ENCODE data around the gene FBXW7. TPM values are rescaled to one million over a fixed set of nuclear protein-coding genes. Genes with fewer than 3 reads are reported as not detected.

The FBXW7 gene
- total RNA-seq, 3 donors from 2014 or later (not counting 1 experiment from before 2014, with no cell fraction given) = 172 to 202 (median 175) TPM

DNA sequence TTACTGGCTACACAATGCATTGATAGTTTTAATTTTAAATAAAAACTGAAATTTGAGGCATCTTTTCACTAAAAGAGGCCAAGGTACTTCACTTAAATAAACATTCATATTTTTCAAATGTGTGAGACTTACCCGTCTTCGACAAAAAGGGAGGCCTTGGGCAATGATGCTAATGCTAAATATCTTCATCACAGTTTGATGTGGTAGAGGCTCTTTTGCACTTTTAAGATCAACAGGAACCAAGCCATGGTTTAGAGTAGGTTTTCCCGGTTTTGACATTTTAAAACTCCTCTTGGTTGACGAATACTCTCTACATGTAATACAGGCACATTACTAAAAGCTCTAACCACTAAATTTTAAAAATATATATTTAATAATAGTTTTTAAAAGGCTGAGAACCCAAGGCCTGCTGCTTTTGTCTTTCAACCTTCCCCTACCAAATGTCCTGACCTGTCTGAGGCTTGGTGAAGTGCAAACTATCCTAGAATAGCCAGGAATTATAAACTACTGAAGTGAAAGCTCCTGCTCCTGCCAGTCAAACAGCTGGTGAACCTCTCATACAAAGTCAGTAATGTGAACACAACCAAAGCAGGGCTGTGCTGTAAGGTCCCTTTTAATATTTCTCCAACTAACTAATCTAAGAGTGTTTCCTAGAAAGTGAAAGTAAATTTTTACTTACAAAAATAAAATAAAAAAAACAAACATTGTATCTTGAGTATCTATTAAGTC is 153.7 kb downstream of the FBXW7 start:
- TF ChIP-seq, protein P1, sequence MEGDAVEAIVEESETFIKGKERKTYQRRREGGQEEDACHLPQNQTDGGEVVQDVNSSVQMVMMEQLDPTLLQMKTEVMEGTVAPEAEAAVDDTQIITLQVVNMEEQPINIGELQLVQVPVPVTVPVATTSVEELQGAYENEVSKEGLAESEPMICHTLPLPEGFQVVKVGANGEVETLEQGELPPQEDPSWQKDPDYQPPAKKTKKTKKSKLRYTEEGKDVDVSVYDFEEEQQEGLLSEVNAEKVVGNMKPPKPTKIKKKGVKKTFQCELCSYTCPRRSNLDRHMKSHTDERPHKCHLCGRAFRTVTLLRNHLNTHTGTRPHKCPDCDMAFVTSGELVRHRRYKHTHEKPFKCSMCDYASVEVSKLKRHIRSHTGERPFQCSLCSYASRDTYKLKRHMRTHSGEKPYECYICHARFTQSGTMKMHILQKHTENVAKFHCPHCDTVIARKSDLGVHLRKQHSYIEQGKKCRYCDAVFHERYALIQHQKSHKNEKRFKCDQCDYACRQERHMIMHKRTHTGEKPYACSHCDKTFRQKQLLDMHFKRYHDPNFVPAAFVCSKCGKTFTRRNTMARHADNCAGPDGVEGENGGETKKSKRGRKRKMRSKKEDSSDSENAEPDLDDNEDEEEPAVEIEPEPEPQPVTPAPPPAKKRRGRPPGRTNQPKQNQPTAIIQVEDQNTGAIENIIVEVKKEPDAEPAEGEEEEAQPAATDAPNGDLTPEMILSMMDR (IDR thresholded peaks at IDR 0.05) = no peak
- no peaks in the 10 kb centered on the region for H3K36me3 ChIP-seq (ENCODE audit: control insufficient read depth, insufficient read depth, low read length)
- no peaks in the 10 kb centered on the region for H3K4me1 ChIP-seq (ENCODE audit: control insufficient read depth, insufficient read depth, low read length)
- H3K27me3 Mint-ChIP-seq (ENCODE audit: low read depth in 2 of 2) = no peaks in the 10 kb centered on the region
- H3K4me3 ChIP-seq (ENCODE audit: low read length) = no peak overlapping the region
- intact Hi-C loops (cut with micrococcal nuclease) = no loop called here
- H3K27ac ChIP-seq (ENCODE audit: low read length) = peak overlapping the region; percentile 34
- 0% methylated on average over 2 of the region's 4 CpGs for WGBS (ENCODE audit: insufficient coverage)
- ATAC-seq = peak; percentile 29 to 57 (median 50)
- no peaks in the 10 kb centered on the region for H3K9me3 Mint-ChIP-seq
- H3K27me3 ChIP-seq (ENCODE audit: control insufficient read depth, insufficient read depth, low read length) = no peaks in the 10 kb centered on the region
- peak overlapping the region; percentile 70 for H3K4me3 Mint-ChIP-seq
- no peaks in the 10 kb centered on the region for H3K36me3 Mint-ChIP-seq
- H3K9me3 ChIP-seq (ENCODE audit: control insufficient read depth, insufficient read depth, low read length) = no peaks in the 10 kb centered on the region
- H3K4me1 Mint-ChIP-seq = peaks cover 20 to 31% of the 10 kb centered on the region in 2 donors
- H3K27ac Mint-ChIP-seq = peak overlapping the region; percentile 74 to 87
- peak in 1 of 2 donors; percentile 41 for DNase-seq

DNA sequence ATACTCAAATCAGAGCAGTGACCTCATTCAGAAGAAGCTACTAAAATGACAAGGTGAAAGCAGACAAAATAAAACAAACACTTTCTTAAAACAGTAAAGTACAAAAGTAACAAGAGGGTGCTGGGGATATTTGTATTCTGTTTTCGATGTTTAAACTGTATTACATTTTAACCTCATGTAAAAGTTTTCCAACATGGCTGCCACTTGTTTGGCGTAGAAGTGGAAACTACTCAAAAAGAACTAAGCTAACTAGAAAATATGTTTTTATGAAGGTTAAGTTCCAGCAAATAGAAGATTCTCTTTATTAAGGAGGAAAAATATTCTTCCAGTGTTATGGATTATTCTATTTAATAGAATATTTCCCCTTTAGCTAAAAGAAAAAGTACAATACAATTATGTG is 155.0 kb downstream of the FBXW7 start:
- Mint-ChIP-seq H3K36me3 (no peaks in the 10 kb centered on the region), H3K4me3 (no peak overlapping the region), H3K27me3 (ENCODE audit: low read depth in 2 of 2) (no peaks in the 10 kb centered on the region), H3K9me3 (no peaks in the 10 kb centered on the region), H3K4me1 (peaks cover 16 to 26% of the 10 kb centered on the region in 2 donors), H3K27ac (no peak overlapping the region)
- Histone ChIP-seq H3K4me3 (ENCODE audit: low read length) (no peak overlapping the region), H3K4me1 (ENCODE audit: control insufficient read depth, insufficient read depth, low read length) (no peaks in the 10 kb centered on the region), H3K27ac (ENCODE audit: low read length) (no peak overlapping the region), H3K27me3 (ENCODE audit: control insufficient read depth, insufficient read depth, low read length) (no peaks in the 10 kb centered on the region), H3K9me3 (ENCODE audit: control insufficient read depth, insufficient read depth, low read length) (no peaks in the 10 kb centered on the region), H3K36me3 (ENCODE audit: control insufficient read depth, insufficient read depth, low read length) (no peaks in the 10 kb centered on the region)
- intact Hi-C loops (cut with micrococcal nuclease) = no loop called here
- WGBS (ENCODE audit: insufficient coverage) = no CpG with 5 or more reads among the region's 2 CpGs
- ATAC-seq = no peak
- TF ChIP-seq, protein P1 (IDR thresholded peaks at IDR 0.05) = no peak
- no peak for DNase-seq

DNA sequence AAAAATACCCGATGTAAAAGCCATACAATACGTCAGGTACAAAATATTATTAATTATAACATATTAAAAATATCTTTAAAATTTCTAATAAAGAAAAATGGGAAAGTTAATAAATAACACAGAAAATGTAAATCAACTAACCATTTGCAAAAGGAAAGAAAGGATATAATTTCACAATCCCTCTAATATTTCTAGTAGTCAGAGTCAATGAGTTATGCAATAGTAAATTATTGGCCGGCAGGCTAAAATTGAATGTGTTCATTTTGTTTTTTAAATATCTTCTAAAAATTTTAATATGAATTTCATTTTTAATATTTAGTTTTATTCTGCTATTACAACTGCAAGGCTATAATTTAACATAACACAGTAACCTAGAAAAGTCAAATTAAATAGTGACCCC is 155.7 kb downstream of the FBXW7 start:
- WGBS (ENCODE audit: insufficient coverage) = no CpG with 5 or more reads among the region's 3 CpGs
- peaks cover 16 to 26% of the 10 kb centered on the region in 2 donors for H3K4me1 Mint-ChIP-seq
- Histone ChIP-seq H3K4me3 (ENCODE audit: low read length) (no peak overlapping the region), H3K27me3 (ENCODE audit: control insufficient read depth, insufficient read depth, low read length) (no peaks in the 10 kb centered on the region), H3K36me3 (ENCODE audit: control insufficient read depth, insufficient read depth, low read length) (no peaks in the 10 kb centered on the region), H3K9me3 (ENCODE audit: control insufficient read depth, insufficient read depth, low read length) (no peaks in the 10 kb centered on the region), H3K4me1 (ENCODE audit: control insufficient read depth, insufficient read depth, low read length) (no peaks in the 10 kb centered on the region), H3K27ac (ENCODE audit: low read length) (no peak overlapping the region)
- ATAC-seq = no peak
- H3K27ac Mint-ChIP-seq = no peak overlapping the region
- H3K4me3 Mint-ChIP-seq = no peak overlapping the region
- H3K9me3 Mint-ChIP-seq = no peaks in the 10 kb centered on the region
- TF ChIP-seq, protein P1 (IDR thresholded peaks at IDR 0.05) = no peak
- DNase-seq = no peak
- no peaks in the 10 kb centered on the region for H3K36me3 Mint-ChIP-seq
- H3K27me3 Mint-ChIP-seq (ENCODE audit: low read depth in 2 of 2) = no peaks in the 10 kb centered on the region
- intact Hi-C loops (cut with micrococcal nuclease) = no loop called here
